IPS-18a (cell line): ENCODE measurements around the gene BNIP2.

Experiments
- H3K27ac ChIP-seq: one replicate; pipeline ENCODE4 v1.5.1; 2013; ENCODE audit warnings: low read length
- H3K27me3 ChIP-seq: one replicate; pipeline ENCODE4 v1.6.1; 2013; ENCODE audit warnings: mild to moderate bottlenecking, low read length; ENCODE audit not compliant: control insufficient read depth, insufficient read depth
- H3K36me3 ChIP-seq: one replicate; pipeline ENCODE4 v1.6.1; 2013; ENCODE audit warnings: low read depth, low read length; ENCODE audit not compliant: control insufficient read depth
- H3K4me1 ChIP-seq: one replicate; pipeline ENCODE4 v1.6.1; 2013; ENCODE audit warnings: low read depth, low read length; ENCODE audit not compliant: control insufficient read depth
- H3K4me3 ChIP-seq: one replicate; pipeline ENCODE4 v1.5.1; 2013; ENCODE audit warnings: low read length
- H3K9ac ChIP-seq: one replicate; pipeline ENCODE4 v1.6.1; 2013; ENCODE audit warnings: mild to moderate bottlenecking, low read length, moderate library complexity
- H3K9me3 ChIP-seq: one replicate; pipeline ENCODE4 v1.6.1; 2013; ENCODE audit warnings: low read depth, low read length; ENCODE audit not compliant: control insufficient read depth

The BNIP2 gene

DNA sequence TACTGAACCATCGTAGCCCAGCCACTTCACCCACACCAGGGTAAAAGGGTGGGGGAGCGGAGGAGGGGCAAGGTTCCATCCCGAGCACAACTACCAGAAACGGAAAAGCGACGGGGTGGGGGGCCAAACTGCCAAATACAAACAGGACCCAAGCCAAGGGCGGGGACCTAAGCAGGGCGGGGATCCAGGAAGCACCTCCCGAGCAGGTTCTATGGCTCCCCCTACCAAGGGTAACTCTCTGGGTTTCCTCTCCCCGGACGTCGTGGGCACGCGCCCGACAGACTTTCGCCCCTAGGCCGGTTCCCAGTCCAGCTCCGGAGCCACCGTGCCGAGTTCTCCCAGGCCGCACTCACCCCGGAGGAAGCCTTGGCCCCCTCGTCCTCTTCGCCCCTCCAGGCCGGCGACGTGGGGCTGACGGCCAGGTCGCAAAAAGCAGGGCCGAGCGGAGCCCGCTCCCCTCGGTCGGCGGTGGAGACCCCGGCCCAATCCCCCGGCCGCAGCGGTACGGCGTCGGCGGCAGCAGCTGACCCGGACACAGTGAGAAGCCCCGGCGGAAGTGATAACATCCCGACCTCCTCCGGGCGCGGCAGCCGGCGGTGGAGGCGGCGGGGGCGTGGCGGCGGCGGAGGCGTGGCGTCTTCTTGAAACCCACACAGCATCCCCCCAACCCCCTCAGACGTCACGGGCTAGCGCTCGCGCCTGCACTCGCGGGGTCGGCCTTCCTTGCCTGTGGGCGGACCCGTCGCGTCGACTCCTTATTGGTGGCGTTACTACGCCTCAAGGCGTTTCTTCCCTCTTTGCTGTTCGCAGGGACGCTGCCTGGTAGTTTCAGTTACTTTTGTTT lies at the start of gene BNIP2:
TSS of gene BNIP2 (minus strand) at position 539 of the 844 bp plus-strand sequence. CDS start 6,863 bp downstream, outside the sequence.
- peak within 1 kb of the TSS; percentile 83 for H3K4me3 ChIP-seq
- H3K4me1 ChIP-seq = no peaks in the 10 kb centered on the region
- H3K9ac ChIP-seq = peak within 1 kb of the TSS; percentile 94
- H3K27me3 ChIP-seq = peaks cover 12% of the 10 kb centered on the region
- no peaks in the 10 kb centered on the region for H3K36me3 ChIP-seq
- H3K27ac ChIP-seq = peak within 1 kb of the TSS; percentile 8
- no peaks in the 10 kb centered on the region for H3K9me3 ChIP-seq

DNA sequence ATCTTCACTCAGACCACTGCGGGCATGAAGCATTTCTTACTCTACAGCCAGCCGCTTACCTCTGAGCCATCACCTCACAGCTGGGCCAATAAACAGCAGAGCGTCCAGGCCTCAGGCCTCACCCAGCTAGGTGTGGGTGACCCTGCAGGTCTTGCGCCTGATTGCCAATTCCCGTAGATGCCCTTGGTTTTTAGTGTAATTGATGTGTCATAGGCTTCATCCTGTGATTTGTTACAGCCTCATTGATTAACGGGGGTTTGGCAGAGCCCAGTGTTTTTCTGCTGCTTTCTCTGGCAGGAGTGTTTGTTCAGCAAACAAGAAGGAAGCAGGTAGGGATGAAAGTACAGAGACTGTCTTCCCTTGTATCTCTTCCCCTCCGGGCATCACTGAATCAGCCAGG lies 49.6 kb upstream of the BNIP2 start:
- Histone ChIP-seq H3K27me3 (no peaks in the 10 kb centered on the region), H3K4me3 (no peak overlapping the region), H3K36me3 (no peaks in the 10 kb centered on the region), H3K27ac (no peak overlapping the region), H3K9me3 (no peaks in the 10 kb centered on the region), H3K9ac (no peak overlapping the region), H3K4me1 (no peaks in the 10 kb centered on the region)

GRCh38 chr15:59736181-59736580 lies 47.1 kb upstream of the BNIP2 start:
- Histone ChIP-seq H3K9ac (no peak overlapping the region), H3K36me3 (no peaks in the 10 kb centered on the region), H3K27me3 (no peaks in the 10 kb centered on the region), H3K27ac (no peak overlapping the region), H3K9me3 (no peaks in the 10 kb centered on the region), H3K4me1 (no peaks in the 10 kb centered on the region), H3K4me3 (no peak overlapping the region)

DNA sequence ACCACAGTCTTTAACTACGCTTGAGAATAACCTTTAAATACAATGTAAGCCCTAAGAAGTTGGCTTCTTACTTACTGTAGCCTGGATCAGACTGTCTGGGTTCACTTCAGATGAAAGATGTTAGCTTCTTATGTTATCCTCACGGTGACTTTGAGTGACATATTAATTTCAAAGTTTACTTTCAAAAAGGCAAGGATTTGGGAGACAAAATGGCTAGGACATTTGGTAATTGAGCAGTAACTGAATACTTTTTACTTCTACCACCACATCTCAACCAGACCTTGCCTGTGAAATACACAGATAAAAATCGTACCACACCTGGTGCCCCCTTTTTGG lies 36.0 kb upstream of the BNIP2 start:
- Histone ChIP-seq H3K27me3 (no peaks in the 10 kb centered on the region), H3K27ac (no peak overlapping the region), H3K4me3 (no peak overlapping the region), H3K4me1 (no peaks in the 10 kb centered on the region), H3K9me3 (no peaks in the 10 kb centered on the region), H3K9ac (no peak overlapping the region), H3K36me3 (no peaks in the 10 kb centered on the region)

- no peak overlapping the region for H3K4me3 ChIP-seq
- H3K4me1 ChIP-seq = no peaks in the 10 kb centered on the region
- H3K9me3 ChIP-seq = no peaks in the 10 kb centered on the region
- H3K36me3 ChIP-seq = no peaks in the 10 kb centered on the region
- no peak overlapping the region for H3K9ac ChIP-seq
- H3K27ac ChIP-seq = no peak overlapping the region
- no peaks in the 10 kb centered on the region for H3K27me3 ChIP-seq
These were observed 34.7 kb upstream of the BNIP2 start for GRCh38 chr15:59723687-59724346.

GRCh38 chr15:59722476-59722875 lies 33.4 kb upstream of the BNIP2 start:
- no peaks in the 10 kb centered on the region for H3K9me3 ChIP-seq
- no peaks in the 10 kb centered on the region for H3K27me3 ChIP-seq
- H3K27ac ChIP-seq = no peak overlapping the region
- no peaks in the 10 kb centered on the region for H3K36me3 ChIP-seq
- H3K4me1 ChIP-seq = no peaks in the 10 kb centered on the region
- H3K4me3 ChIP-seq = no peak overlapping the region
- no peak overlapping the region for H3K9ac ChIP-seq

DNA sequence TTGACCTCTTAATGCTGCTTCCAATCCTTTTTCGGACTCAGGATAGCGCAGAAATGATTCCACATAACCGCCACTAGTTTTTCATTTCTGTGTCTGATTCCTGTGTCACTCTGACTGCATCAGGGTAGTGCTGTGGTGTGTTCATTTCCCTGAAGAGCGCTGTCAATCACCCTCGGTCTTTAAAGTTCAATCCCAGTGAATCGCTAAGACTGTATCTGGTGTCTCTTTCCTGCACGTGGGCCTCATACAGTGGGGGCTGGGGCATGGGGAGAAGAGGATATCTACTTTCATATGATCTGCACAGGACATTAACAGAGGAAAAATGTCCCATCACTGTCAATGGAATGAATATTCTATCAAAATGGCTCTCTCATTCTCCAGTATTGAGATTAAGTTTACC lies 32.9 kb upstream of the BNIP2 start:
- no peaks in the 10 kb centered on the region for H3K36me3 ChIP-seq
- H3K27ac ChIP-seq = no peak overlapping the region
- no peaks in the 10 kb centered on the region for H3K4me1 ChIP-seq
- H3K27me3 ChIP-seq = no peaks in the 10 kb centered on the region
- H3K9me3 ChIP-seq = no peaks in the 10 kb centered on the region
- H3K4me3 ChIP-seq = no peak overlapping the region
- H3K9ac ChIP-seq = no peak overlapping the region

DNA sequence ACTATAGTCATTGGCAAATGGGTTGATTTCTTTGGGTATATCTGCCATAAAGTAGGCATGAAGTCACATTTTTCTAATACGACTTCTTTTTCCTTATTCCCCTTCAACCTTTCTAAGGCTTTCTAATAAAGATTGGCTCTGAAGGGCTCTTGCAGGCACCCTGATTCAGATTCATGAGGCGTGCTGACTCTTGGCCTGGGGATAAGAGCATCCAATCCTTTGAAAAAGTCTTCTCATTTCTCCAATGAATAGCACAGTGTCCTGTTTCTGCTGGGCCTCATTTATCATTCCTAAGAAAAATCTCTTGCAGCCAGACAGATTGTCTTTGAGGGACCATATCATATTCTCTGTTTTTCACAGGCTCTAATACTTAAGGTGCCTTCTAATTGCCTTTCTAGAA lies 32.3 kb upstream of the BNIP2 start:
- Histone ChIP-seq H3K4me3 (no peak overlapping the region), H3K27me3 (no peaks in the 10 kb centered on the region), H3K27ac (no peak overlapping the region)

GRCh38 chr15:59713177-59713576 lies 24.1 kb upstream of the BNIP2 start:
- no peaks in the 10 kb centered on the region for H3K4me1 ChIP-seq
- H3K9me3 ChIP-seq = no peaks in the 10 kb centered on the region
- H3K27me3 ChIP-seq = no peaks in the 10 kb centered on the region
- H3K4me3 ChIP-seq = no peak overlapping the region
- H3K36me3 ChIP-seq = no peaks in the 10 kb centered on the region
- H3K27ac ChIP-seq = no peak overlapping the region
- no peak overlapping the region for H3K9ac ChIP-seq

More for the DNA sequence above, 32.3 kb upstream of the BNIP2 start:
- no peaks in the 10 kb centered on the region for H3K4me1 ChIP-seq
- no peaks in the 10 kb centered on the region for H3K36me3 ChIP-seq
- H3K9me3 ChIP-seq = no peaks in the 10 kb centered on the region
- no peak overlapping the region for H3K9ac ChIP-seq

GRCh38 chr15:59711451-59712243 lies 22.5 kb upstream of the BNIP2 start:
- H3K9ac ChIP-seq = no peak overlapping the region
- no peaks in the 10 kb centered on the region for H3K9me3 ChIP-seq
- H3K4me3 ChIP-seq = no peak overlapping the region
- no peaks in the 10 kb centered on the region for H3K4me1 ChIP-seq
- H3K36me3 ChIP-seq = no peaks in the 10 kb centered on the region
- H3K27ac ChIP-seq = no peak overlapping the region
- no peaks in the 10 kb centered on the region for H3K27me3 ChIP-seq

DNA sequence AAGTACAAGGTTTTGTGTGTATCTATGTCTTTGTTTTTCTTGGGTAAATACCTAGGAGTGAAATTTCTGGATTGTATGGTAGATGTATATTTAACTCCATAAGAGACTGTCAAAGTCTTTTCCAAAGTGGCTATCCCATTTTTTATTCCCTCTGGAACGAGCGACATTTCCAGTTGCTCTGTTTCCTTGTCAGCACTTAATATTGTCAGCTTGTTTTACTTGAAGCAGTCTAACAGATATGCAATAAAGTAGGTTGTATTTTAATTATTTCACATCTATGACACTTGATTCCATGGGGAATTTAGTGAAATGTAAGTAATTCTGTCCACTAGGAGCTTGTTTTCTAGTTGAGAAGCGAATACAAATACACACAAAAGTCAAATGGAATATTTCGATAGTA lies 18.5 kb upstream of the BNIP2 start:
- no peaks in the 10 kb centered on the region for H3K4me1 ChIP-seq
- H3K9me3 ChIP-seq = no peaks in the 10 kb centered on the region
- H3K27me3 ChIP-seq = no peaks in the 10 kb centered on the region
- H3K4me3 ChIP-seq = no peak overlapping the region
- no peak overlapping the region for H3K27ac ChIP-seq
- no peaks in the 10 kb centered on the region for H3K36me3 ChIP-seq
- H3K9ac ChIP-seq = no peak overlapping the region
